Lower leg skin (tissue), 4 donors: ENCODE data around the gene POMC. TPM values are rescaled to one million over a fixed set of nuclear protein-coding genes. Genes with fewer than 3 reads are reported as not detected.

Source experiments
- DNase-seq, 2 donors: peaks; one replicate each; pipeline ENCODE4 v3.0.0-alpha.2; 2019; ENCODE audit warnings: low spot score in 2 of 2
- H3K4me3 ChIP-seq: fragments of 200-600 bp; sonication (generic); 2 replicates; pipeline ENCODE4 v1.5.1; 2017; ENCODE audit warnings: mild to moderate bottlenecking, low read depth; ENCODE audit not compliant: poor library complexity, severe bottlenecking
- POLR2A ChIP-seq, 2 donors: fragments of 450-650 bp; IDR thresholded peaks; one replicate each; pipeline ENCODE4 v1.6.1; 2016 to 2017; ENCODE audit warnings: antibody characterized with exemption in 2 of 2, mild to moderate bottlenecking in 1 of 2, moderate library complexity in 1 of 2
- WGBS, 2 donors: methylation state at CpG; one replicate each; pipeline ENCODE4 v1.1.5; 2018; 5-methylcytosine and 5-hydroxymethylcytosine counted together
- intact Hi-C: fragments of 100-400 bp; cut with DNase I; formaldehyde crosslinking; loops from one replicate; pipeline ENCODE4 v1.15.0; 2023; ENCODE audit warnings: low total_unique reads
- total RNA-seq, 4 donors: library from RNA; depleted of rRNA; stranded (reverse); fragments of >200 nt; gene quantifications; one replicate each; pipeline ENCODE4 v1.1.0, GENCODE V29; 2016
- TF ChIP-seq, protein P1 (sequence below), 3 donors: fragments of 450-650 bp; IDR thresholded peaks; one replicate each; pipeline ENCODE4 v1.5.1; 2016; ENCODE audit warnings: antibody characterized with exemption in 3 of 3, mild to moderate bottlenecking in 3 of 3, moderate library complexity in 2 of 3

The POMC gene
- total RNA-seq, 4 donors from 2014 or later: 3.4 to 23.3 (median 6.6) TPM

DNA sequence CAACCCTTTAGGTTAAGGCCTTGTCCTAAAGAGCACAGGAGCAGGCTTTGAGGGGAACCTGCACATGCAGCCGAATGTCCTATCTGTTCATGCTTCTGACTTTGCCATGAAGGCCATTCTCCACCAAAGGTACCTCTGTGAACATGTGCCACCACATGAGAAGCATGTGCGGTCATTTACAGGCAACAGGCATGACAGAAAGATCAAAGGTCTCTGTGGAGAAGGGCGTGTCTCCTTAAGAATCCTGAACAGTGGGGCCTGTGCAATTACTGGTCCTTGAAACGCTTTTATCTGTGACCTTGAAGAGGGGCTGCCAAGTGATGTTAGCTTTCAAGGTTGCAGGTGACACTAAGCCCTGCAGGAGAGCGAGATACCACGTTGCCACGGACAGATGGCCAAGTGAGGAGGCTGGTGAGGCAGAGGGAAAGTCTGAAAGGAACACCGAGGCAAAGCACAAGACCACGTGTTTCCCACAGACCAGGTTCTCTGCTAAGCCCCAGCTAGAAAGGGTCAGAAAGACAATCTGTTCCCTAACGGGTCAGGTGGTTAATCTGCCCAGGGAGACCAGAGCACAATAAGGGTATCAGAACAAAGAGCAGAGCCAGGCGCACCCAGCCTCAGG lies 19.5 kb upstream of the POMC start:
- intact Hi-C loops: no loop called here
- no peak for DNase-seq
- H3K4me3 ChIP-seq: no peak overlapping the region
- TF ChIP-seq POLR2A (IDR thresholded peaks at IDR 0.05): no peak
- TF ChIP-seq, protein P1, sequence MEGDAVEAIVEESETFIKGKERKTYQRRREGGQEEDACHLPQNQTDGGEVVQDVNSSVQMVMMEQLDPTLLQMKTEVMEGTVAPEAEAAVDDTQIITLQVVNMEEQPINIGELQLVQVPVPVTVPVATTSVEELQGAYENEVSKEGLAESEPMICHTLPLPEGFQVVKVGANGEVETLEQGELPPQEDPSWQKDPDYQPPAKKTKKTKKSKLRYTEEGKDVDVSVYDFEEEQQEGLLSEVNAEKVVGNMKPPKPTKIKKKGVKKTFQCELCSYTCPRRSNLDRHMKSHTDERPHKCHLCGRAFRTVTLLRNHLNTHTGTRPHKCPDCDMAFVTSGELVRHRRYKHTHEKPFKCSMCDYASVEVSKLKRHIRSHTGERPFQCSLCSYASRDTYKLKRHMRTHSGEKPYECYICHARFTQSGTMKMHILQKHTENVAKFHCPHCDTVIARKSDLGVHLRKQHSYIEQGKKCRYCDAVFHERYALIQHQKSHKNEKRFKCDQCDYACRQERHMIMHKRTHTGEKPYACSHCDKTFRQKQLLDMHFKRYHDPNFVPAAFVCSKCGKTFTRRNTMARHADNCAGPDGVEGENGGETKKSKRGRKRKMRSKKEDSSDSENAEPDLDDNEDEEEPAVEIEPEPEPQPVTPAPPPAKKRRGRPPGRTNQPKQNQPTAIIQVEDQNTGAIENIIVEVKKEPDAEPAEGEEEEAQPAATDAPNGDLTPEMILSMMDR (IDR thresholded peaks at IDR 0.05): no peak
- WGBS, 2 donors: 80 to 87% methylated on average over 11 of the region's 11 CpGs

DNA sequence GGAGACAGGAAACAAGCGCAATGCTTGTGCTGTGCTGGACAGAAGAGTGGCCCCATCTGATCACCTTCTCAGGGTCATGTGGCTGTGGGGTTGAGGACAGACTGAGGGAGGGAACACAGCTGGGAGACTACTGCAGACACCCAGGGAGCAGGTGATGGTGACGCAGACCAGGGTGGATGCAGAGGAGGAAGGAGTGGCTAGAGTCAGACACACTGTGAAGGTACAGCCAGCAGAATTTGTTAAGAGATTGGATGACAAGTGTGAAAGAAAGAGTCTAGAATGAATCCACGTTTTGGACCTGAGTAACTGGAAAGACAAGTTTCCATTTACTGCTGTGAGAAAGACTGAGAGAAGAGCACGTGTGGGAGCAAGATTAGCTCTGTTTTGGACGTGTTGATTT lies 15.9 kb upstream of the POMC start:
- DNase-seq: peak in 1 of 2 donors; percentile 35
- H3K4me3 ChIP-seq: no peak overlapping the region
- TF ChIP-seq POLR2A (IDR thresholded peaks at IDR 0.05): no peak
- TF ChIP-seq, protein P1 (IDR thresholded peaks at IDR 0.05): no peak
- whole genome bisulfite sequencing, 2 donors: 36 to 39% methylated on average over 5 of the region's 5 CpGs
- intact Hi-C loops: no loop called here

DNA sequence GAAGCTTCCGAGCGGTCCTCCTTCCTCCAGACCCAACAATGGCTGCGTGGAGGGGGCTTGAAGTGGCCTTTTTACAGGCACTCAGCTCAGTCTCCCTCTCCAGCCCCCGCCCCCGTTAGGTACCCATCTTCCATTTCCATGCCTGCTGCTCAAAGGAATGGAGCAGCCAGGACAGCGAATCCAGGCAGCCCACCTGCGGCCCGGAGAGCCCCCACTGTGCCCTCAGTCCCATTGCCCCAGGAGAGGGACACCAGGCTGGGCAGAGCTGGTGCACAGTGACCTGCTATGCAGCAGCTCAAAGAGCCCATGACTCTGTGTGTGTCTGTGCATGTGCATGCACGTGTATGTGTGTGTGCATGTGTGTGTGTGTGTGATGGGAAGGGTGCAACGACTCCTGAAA lies 10.6 kb upstream of the POMC start:
- intact Hi-C loops: no loop called here
- no peak overlapping the region for H3K4me3 ChIP-seq
- 89 to 92% methylated on average over 9 to 10 of the region's 10 CpGs for WGBS, 2 donors
- TF ChIP-seq, protein P1 (IDR thresholded peaks at IDR 0.05): no peak
- no peak for TF ChIP-seq POLR2A (IDR thresholded peaks at IDR 0.05)
- no peak for DNase-seq

DNA sequence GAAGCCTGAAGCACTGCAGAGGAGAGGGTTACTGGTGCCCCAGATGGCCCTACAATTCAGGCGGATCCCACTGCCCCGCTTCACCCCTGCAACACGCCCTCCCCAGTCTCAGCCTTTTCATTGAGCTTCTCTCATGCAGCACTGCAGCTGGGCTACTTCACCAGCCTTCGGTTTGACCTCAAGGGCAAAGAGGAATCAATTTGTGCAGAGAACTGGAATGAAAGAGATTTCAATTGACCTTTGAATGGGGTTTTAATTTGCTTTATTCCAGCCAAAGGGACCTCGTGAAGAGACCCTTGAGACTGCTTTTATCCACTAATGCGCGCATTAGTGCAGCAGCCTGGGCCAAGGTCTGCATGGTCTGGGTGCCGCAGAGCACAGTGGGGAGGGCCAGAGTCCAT lies 8.8 kb upstream of the POMC start:
- no peak overlapping the region for H3K4me3 ChIP-seq
- intact Hi-C loops: no loop called here
- TF ChIP-seq, protein P1 (IDR thresholded peaks at IDR 0.05): no peak
- TF ChIP-seq POLR2A (IDR thresholded peaks at IDR 0.05): no peak
- DNase-seq: no peak
- WGBS, 2 donors: 78 to 81% methylated on average over 8 of the region's 8 CpGs

DNA sequence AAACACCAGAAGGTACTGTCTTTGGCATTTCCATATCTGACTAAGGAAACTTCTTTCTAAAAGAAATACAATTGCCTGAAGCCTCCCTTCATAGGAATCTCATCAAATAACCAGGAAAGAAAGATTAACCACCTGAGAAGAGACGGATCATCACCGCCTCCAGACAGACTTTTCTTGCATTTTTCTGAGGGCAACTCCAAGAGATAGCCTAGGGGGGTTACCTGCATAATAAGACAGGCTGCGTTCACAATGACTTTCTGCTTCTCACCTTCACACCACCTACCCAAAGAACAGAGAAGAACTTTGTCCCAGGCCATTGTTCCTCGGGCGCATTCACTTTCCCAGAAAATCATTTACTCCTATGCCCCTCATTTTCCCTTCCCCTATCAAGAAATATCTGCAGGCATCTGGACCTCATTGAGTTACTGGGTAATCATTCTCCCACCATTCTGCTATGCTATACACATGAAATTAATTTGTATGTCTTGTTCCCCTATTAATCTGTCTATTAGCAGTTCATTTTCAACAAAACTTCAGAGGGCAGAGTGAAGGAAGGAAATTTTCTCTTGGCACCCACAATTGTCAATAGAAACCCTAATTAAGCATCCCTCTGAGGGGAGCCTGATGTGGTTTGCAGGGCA lies 8.3 kb upstream of the POMC start:
- H3K4me3 ChIP-seq: no peak overlapping the region
- TF ChIP-seq POLR2A (IDR thresholded peaks at IDR 0.05): no peak
- TF ChIP-seq, protein P1 (IDR thresholded peaks at IDR 0.05): no peak
- intact Hi-C loops: no loop called here
- WGBS, 2 donors: 66 to 79% methylated on average over 5 of the region's 5 CpGs
- DNase-seq: no peak
